GM12865 (cell line): Measurements from ENCODE around the gene LYPD8.

Source experiments
- DNase-seq: peaks from one replicate; pipeline ENCODE4 v3.0.0; 2010; ENCODE audit warnings: low read depth
- H3K4me3 ChIP-seq: 2 replicates; pipeline ENCODE4 v1.5.1; 2011; ENCODE audit warnings: mild to moderate bottlenecking, low read depth, low read length, control low read depth
- CTCF ChIP-seq: IDR thresholded peaks from 2 replicates; pipeline ENCODE4 v1.5.1; 2011; ENCODE audit warnings: low read length, control low read depth, low read depth, inconsistent platforms; ENCODE audit not compliant: insufficient read depth; ENCODE audit errors: missing control alignments

Gene LYPD8

GRCh38 chr1:248783367-248783766 lies 27.8 kb upstream of the LYPD8 start:
- no peak overlapping the region for H3K4me3 ChIP-seq
- no peak for TF ChIP-seq CTCF
- no peak for DNase-seq

GRCh38 chr1:248782416-248783141 lies 27.0 kb upstream of the LYPD8 start:
- H3K4me3 ChIP-seq: no peak overlapping the region
- no peak for TF ChIP-seq CTCF
- DNase-seq: no peak

GRCh38 chr1:248779350-248779749 lies 23.8 kb upstream of the LYPD8 start:
- DNase-seq: peak; percentile 34
- no peak overlapping the region for H3K4me3 ChIP-seq
- no peak for TF ChIP-seq CTCF

- TF ChIP-seq CTCF: no peak
- no peak overlapping the region for H3K4me3 ChIP-seq
- no peak for DNase-seq
These were observed 23.3 kb upstream of the LYPD8 start for GRCh38 chr1:248778906-248779305.

- no peak for TF ChIP-seq CTCF
- DNase-seq: no peak
- no peak overlapping the region for H3K4me3 ChIP-seq
These were observed 21.4 kb upstream of the LYPD8 start for GRCh38 chr1:248776991-248777390.

GRCh38 chr1:248775441-248775840 lies 19.9 kb upstream of the LYPD8 start:
- no peak for TF ChIP-seq CTCF
- H3K4me3 ChIP-seq: no peak overlapping the region
- DNase-seq: no peak

- no peak for TF ChIP-seq CTCF
- H3K4me3 ChIP-seq: no peak overlapping the region
- no peak for DNase-seq
These were observed 4.1 kb upstream of the LYPD8 start for GRCh38 chr1:248759644-248760043.
